ENCODE data around the gene RAC2. TPM values are rescaled to one million over a fixed set of nuclear protein-coding genes. Genes with fewer than 3 reads are reported as not detected.

Gene RAC2
- total RNA-seq, 4 donors from 2014 or later, result 1.9 to 3.9 (median 3.0) TPM

GRCh38 chr22:37241351-37242142 lies 2.5 kb downstream of the RAC2 start:
- 43% methylated on average over 13 of the region's 19 CpGs for WGBS
- Histone ChIP-seq H3K27me3 (peaks cover 76% of the 10 kb centered on the region), H3K36me3 (no peaks in the 10 kb centered on the region), H3K27ac (no peak overlapping the region), H3K4me1 (peaks cover 12% of the 10 kb centered on the region), H3K9me3 (no peaks in the 10 kb centered on the region), H3K4me3 (peak overlapping the region; percentile 40)
- no peak for DNase-seq (ENCODE audit: low spot score in 2 of 2)
- TF ChIP-seq, protein P1, sequence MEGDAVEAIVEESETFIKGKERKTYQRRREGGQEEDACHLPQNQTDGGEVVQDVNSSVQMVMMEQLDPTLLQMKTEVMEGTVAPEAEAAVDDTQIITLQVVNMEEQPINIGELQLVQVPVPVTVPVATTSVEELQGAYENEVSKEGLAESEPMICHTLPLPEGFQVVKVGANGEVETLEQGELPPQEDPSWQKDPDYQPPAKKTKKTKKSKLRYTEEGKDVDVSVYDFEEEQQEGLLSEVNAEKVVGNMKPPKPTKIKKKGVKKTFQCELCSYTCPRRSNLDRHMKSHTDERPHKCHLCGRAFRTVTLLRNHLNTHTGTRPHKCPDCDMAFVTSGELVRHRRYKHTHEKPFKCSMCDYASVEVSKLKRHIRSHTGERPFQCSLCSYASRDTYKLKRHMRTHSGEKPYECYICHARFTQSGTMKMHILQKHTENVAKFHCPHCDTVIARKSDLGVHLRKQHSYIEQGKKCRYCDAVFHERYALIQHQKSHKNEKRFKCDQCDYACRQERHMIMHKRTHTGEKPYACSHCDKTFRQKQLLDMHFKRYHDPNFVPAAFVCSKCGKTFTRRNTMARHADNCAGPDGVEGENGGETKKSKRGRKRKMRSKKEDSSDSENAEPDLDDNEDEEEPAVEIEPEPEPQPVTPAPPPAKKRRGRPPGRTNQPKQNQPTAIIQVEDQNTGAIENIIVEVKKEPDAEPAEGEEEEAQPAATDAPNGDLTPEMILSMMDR (IDR thresholded peaks at IDR 0.05), result no peak
- no peak for TF ChIP-seq POLR2A (IDR thresholded peaks at IDR 0.05)
- no peak for TF ChIP-seq EP300 (IDR thresholded peaks at IDR 0.05)
- no peak for TF ChIP-seq POLR2AphosphoS5 (IDR thresholded peaks at IDR 0.05)

DNA sequence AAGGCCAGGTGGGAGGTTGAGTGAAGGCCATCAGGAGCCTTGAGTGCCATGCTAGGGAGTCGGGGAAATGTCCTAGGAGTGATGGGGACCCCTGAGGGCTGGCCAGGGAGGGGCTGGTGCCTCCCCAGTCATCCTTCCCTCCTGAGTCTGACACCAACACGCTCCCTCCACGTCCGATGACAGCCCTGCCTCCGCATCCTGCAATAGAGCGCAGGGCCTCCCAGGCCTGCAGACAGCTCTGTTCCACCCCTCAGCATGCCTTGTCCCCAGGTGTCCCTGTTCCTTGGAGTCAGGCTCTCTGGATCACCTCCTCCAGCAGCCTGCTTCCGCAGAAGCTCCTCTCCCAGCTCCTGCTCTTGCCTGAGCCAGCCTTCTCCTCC lies 3.1 kb downstream of the RAC2 start:
- Histone ChIP-seq H3K4me1 (peaks cover 12% of the 10 kb centered on the region), H3K4me3 (peak overlapping the region; percentile 40), H3K27me3 (peaks cover 81% of the 10 kb centered on the region), H3K9me3 (no peaks in the 10 kb centered on the region), H3K27ac (no peak overlapping the region), H3K36me3 (no peaks in the 10 kb centered on the region)
- no peak for TF ChIP-seq EP300 (IDR thresholded peaks at IDR 0.05)
- TF ChIP-seq POLR2AphosphoS5 (IDR thresholded peaks at IDR 0.05), result no peak
- 85% methylated on average over 7 of the region's 7 CpGs for WGBS
- no peak for DNase-seq (ENCODE audit: low spot score in 2 of 2)

- DNase-seq (ENCODE audit: low spot score in 2 of 2), result no peak
- TF ChIP-seq POLR2A (IDR thresholded peaks at IDR 0.05) (no peak), POLR2AphosphoS5 (IDR thresholded peaks at IDR 0.05) (no peak), EP300 (IDR thresholded peaks at IDR 0.05) (no peak)
- TF ChIP-seq, protein P1 (IDR thresholded peaks at IDR 0.05), result no peak
- H3K36me3 ChIP-seq, result no peaks in the 10 kb centered on the region
- no peak overlapping the region for H3K27ac ChIP-seq
- no peaks in the 10 kb centered on the region for H3K9me3 ChIP-seq
- peaks cover 12% of the 10 kb centered on the region for H3K4me1 ChIP-seq
- peaks cover 83% of the 10 kb centered on the region for H3K27me3 ChIP-seq
- H3K4me3 ChIP-seq, result no peak overlapping the region
- WGBS, result 81% methylated on average over 11 of the region's 11 CpGs
These were observed 3.7 kb downstream of the RAC2 start for GRCh38 chr22:37240240-37240940.

- no peak for DNase-seq (ENCODE audit: low spot score in 2 of 2)
- H3K4me3 ChIP-seq, result no peak overlapping the region
- H3K27me3 ChIP-seq, result peaks cover 80% of the 10 kb centered on the region
- H3K36me3 ChIP-seq, result no peaks in the 10 kb centered on the region
- TF ChIP-seq POLR2A (IDR thresholded peaks at IDR 0.05) (no peak), EP300 (IDR thresholded peaks at IDR 0.05) (no peak), POLR2AphosphoS5 (IDR thresholded peaks at IDR 0.05) (no peak)
- TF ChIP-seq, protein P1 (IDR thresholded peaks at IDR 0.05), result no peak
- H3K9me3 ChIP-seq, result no peaks in the 10 kb centered on the region
- WGBS, result 88% methylated on average over 4 of the region's 10 CpGs
- no peak overlapping the region for H3K27ac ChIP-seq
- H3K4me1 ChIP-seq, result peaks cover 12% of the 10 kb centered on the region
These were observed 4.5 kb downstream of the RAC2 start for GRCh38 chr22:37239336-37240239.

DNA sequence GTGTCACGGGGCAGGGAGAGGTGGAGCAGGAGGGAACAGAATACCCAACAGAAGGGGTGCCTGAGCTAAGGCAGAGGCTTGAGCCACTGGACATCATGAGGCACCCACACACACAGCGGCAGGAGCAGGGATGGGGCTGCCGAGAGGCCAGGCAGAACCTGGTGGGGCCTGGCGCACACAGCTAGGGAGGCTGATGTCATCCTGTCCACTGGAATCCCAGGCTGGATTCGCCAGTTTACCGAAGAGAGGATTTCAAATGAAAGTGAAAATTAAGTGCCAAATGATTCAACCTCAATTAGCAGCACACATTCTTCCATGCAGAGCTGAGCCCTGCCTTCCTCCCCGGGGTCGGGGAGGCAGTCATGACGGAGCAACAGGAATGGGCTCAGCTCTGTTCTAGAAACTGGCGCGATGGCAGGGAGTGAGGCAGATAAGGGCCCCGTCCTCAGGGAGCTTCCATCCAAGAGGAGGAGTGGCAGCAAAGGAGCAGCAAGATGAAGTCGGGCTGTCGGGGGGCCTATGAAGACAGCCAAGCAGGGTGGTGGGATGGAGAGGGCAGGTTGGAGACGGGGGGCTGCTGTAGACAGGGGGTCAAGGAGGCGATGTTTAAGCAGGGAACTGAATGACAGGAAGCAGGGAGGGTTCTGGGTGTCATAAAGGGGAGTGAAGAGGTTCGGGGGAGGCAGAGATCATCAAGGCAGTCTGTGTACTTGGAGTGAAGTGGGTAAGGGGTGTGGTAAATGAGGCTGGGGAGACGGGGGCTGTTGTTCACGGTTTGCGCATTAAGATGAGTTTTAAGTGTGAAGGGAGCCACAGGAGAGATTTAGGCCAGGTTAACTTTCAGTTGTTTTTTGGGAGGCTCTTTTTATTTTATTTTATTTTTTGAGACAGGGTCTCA lies 6.4 kb downstream of the RAC2 start:
- 66% methylated on average over 20 of the region's 20 CpGs for WGBS
- H3K4me1 ChIP-seq, result no peaks in the 10 kb centered on the region
- no peak overlapping the region for H3K4me3 ChIP-seq
- no peak for DNase-seq (ENCODE audit: low spot score in 2 of 2)
- H3K9me3 ChIP-seq, result no peaks in the 10 kb centered on the region
- TF ChIP-seq, protein P1 (IDR thresholded peaks at IDR 0.05), result no peak
- TF ChIP-seq POLR2AphosphoS5 (IDR thresholded peaks at IDR 0.05) (no peak), EP300 (IDR thresholded peaks at IDR 0.05) (no peak), POLR2A (IDR thresholded peaks at IDR 0.05) (no peak)
- peaks cover 76% of the 10 kb centered on the region for H3K27me3 ChIP-seq
- no peak overlapping the region for H3K27ac ChIP-seq
- no peaks in the 10 kb centered on the region for H3K36me3 ChIP-seq
